Retinal pigment epithelial cell (primary cell): Measurements from ENCODE around the gene C1QTNF1.

ENCODE experiments used
- DNase-seq: peaks from one replicate; pipeline ENCODE4 v3.0.0-alpha.2; 2010; ENCODE audit warnings: low read depth
- H3K4me3 ChIP-seq: 2 replicates; pipeline ENCODE4 v1.5.1; 2011; ENCODE audit warnings: mild to moderate bottlenecking, low read length, control low read depth, moderate library complexity
- TF ChIP-seq, protein P1 (sequence below): conservative IDR thresholded peaks from 2 replicates; pipeline ENCODE4 v1.5.1; 2011; ENCODE audit warnings: low read depth, low read length, control low read depth, inconsistent platforms

Gene C1QTNF1

DNA sequence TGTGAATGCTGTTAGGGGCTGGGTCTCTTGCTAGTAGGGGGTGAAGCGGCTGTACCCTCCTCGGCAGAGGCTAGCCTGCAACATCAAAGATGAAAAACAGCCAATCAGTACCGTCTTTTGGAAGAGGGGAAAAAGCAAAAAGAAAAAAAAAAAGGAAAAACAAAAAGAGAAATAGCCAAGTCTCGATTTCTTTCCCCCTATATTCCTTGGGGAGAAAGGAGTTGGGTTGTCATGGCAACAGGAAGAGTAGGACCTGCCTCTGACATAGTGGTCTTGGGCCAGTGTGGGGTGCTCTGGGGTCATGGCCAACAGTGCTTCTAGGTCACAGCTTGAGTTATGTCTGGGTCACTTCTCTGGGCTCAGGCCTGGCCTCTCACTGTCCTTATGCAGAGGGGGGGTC is 68.6 kb downstream of the C1QTNF1 start:
- TF ChIP-seq, protein P1, sequence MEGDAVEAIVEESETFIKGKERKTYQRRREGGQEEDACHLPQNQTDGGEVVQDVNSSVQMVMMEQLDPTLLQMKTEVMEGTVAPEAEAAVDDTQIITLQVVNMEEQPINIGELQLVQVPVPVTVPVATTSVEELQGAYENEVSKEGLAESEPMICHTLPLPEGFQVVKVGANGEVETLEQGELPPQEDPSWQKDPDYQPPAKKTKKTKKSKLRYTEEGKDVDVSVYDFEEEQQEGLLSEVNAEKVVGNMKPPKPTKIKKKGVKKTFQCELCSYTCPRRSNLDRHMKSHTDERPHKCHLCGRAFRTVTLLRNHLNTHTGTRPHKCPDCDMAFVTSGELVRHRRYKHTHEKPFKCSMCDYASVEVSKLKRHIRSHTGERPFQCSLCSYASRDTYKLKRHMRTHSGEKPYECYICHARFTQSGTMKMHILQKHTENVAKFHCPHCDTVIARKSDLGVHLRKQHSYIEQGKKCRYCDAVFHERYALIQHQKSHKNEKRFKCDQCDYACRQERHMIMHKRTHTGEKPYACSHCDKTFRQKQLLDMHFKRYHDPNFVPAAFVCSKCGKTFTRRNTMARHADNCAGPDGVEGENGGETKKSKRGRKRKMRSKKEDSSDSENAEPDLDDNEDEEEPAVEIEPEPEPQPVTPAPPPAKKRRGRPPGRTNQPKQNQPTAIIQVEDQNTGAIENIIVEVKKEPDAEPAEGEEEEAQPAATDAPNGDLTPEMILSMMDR: no peak
- H3K4me3 ChIP-seq: no peak overlapping the region
- no peak for DNase-seq

DNA sequence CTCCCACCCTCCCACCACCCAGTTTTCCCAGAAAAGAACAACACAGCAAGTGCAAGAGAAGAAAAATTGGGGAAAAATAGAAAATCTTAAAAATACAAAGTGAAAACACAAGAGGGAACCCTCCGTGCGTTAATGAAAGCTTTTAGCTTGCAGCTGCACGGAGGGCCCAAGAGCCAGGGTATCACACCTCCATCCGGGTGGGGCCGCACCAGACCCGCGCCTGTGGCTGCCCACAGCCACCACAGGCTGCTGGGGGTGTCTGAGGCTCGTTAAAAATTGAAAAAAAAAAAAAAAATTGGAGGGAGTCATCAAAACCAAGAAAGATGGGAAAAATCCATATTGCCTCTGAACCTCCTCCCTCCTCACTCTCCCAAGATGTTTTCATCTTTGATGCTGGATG is 69.3 kb downstream of the C1QTNF1 start:
- TF ChIP-seq, protein P1: no peak
- no peak for DNase-seq
- H3K4me3 ChIP-seq: no peak overlapping the region

DNA sequence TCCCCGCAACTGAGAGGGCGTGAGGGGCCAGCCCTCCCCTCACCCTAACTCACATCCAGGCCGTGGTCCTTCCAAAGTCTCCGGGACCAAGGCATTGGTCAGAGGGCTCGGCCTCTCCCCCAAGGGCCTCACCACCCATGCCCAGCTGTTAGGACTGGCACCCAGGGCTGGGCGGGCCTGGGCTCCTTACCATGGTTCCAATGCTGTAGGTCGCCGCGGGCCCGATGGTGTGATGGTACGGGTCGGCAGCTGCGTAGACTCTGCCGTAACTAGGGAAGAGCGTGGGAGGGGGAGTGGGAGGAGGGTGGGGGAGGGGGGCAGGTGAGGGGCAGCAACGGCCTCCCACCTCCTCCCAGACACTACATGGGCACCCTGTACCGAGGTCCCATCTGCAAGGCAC is 70.3 kb downstream of the C1QTNF1 start:
- TF ChIP-seq, protein P1: no peak
- H3K4me3 ChIP-seq: no peak overlapping the region
- DNase-seq: no peak

DNA sequence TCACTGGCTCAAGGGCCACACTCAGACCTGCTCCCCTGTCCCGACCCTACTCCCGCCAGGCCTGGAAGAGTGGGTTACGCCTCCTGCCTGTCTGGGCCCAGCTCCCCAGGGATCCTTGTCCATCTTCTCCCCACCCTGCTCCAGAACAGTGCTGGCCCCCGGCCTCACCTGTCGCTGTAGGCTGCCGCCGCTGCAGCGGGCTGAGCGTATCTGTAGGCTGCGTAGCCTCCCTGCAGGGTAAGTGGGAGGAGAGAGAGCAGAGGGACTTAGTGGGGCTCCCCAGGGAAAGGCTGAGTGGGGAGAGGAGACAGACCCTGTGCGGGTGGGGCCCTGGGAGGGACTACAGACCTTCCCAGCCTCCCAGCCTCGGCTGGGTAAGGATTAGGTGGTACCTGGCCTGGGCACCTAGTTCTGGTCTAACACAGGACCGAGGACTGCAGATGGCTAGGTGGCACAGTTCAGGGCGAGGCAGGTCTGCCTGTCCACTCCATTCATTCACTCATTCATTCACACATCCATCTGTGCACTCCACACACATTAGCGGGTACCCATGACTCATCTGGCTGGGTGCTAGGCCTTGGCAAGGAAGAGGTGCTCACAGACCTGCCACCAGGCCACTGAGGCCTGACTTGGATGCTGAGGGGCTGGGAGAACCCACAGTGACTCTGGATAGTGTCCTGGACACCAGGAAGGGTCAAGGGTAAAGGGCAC is 71.5 kb downstream of the C1QTNF1 start:
- DNase-seq: no peak
- TF ChIP-seq, protein P1: no peak
- H3K4me3 ChIP-seq: no peak overlapping the region

DNA sequence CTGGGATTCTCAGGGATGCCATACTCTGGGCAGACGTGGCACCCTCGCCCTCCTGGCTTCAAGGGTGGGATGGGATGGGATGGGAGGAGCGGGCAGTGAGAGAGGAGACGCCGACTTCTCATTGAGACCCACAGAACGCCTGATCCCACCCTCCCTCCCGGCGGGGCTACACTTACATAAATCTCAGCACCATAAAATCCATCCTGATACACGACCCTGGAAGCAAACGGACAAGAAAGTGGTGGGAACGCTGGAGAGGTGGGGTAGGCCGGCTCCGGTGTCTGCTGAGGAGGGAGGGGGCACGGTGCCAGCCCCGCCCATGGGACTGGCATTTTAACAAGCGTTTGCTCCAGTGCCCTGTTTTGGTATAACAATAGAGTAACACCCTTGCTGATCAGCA is 72.5 kb downstream of the C1QTNF1 start:
- no peak overlapping the region for H3K4me3 ChIP-seq
- DNase-seq: no peak
- TF ChIP-seq, protein P1: no peak

DNA sequence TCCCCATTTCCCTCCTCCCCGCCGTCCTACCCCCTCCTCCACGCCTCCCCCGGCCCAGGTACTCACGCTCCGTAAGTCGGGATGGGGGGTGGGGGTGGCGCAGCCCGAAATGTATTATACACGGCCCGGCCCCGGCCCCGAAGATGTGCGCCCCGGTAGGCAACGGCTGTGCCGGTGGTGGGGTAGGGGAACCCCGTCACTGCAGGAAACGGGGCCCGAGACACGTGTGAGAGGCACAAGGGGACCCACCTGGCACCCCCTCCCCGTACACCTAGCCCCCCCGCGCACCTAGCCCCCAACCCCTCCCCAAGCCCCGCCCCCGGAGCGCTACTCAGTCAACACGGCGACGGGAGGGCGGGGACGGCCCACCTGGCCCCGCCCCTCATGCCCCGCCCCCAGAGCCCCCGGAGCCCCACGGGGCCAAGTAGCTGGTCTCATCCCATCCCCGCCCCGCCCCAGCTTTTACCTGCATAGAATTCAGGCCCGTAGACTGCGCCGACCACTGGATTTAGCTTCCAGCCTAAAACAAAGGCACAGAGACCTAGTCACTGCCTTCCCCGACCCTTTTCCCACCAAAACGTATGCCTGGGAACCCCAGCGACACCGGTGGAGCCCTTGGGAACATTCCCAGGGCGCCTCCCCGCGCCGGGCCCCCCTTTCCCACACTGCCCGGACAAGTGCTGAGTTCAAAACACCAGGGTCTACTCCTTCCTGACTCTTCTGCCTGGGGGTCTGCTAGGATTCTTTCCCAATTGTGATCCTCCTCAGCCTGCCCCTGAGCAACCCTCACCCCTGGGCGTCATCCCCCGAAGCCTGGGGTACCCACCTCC is 73.5 kb downstream of the C1QTNF1 start:
- H3K4me3 ChIP-seq: no peak overlapping the region
- DNase-seq: no peak
- TF ChIP-seq, protein P1: no peak
